HG02943 (cell line): ENCODE measurements around the gene GID8.

Experiments
- ATAC-seq: cut with Tn5 transposase; IDR thresholded peaks from one replicate; pipeline ENCODE4 v1.9.1; 2021; ENCODE audit warnings: mild to moderate bottlenecking, low read depth, moderate library complexity; ENCODE audit not compliant: unreplicated experiment

The GID8 gene

GRCh38 chr20:62967149-62967501, 29.2 kb downstream of the GID8 start:
- no peak for ATAC-seq

DNA sequence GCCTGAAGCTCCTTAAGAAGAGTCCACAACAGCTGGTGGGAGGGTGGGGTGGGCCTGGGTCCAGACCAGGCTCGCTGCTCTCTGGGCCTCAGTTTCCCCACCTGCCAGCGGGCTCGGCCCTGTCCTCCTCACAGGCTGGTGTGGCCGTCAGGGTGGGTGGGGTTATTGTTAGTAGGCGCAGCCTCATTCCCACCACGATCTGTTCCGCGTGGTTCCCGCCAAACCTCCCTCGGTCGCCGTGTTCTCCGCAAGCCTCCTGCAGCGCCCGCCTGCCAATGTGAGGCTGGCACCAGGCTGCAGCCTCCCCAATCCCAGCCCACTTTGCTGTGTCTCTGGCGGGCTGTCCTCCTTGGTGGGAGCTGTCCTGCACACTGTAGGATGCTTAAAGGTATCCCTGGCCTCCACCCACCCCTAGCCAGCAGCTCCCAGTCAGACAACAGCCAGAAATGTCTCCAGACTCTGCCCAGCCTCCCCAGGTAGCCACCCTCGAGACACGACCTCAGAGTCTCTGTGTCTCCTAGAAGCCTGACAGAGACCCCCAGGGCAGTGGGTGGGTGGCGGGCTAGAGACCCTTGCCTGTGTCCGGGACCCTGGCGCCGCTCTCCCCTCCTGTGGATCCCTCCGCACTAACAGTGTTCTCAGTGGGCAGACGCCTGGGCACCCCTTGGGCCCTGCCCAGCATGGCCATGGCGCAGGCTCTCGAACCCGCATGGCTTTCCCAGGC, 29.8 kb downstream of the GID8 start:
- no peak for ATAC-seq

- ATAC-seq = no peak
Measured at GRCh38 chr20:62968378-62969178, 30.6 kb downstream of the GID8 start.

- no peak for ATAC-seq
Measured at GRCh38 chr20:62969179-62969760, 31.3 kb downstream of the GID8 start.

DNA sequence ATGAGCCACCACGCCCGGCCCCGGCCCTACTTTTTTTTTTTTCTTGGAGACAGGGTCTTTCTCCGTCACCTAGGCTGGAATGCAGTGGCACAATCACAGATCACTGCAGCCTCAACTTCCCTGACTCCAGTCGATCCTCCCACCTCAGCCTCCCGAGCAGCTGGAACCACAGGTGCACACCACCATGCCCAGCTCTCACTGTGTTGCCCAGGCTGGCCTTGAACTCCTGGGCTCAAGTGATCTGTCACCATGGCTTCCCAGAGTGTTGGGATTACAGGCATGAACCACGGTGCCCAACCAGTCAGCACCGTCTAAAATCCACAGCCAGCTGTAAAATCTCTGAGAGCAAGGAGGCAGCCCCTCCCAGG, 32.0 kb downstream of the GID8 start:
- ATAC-seq = no peak

DNA sequence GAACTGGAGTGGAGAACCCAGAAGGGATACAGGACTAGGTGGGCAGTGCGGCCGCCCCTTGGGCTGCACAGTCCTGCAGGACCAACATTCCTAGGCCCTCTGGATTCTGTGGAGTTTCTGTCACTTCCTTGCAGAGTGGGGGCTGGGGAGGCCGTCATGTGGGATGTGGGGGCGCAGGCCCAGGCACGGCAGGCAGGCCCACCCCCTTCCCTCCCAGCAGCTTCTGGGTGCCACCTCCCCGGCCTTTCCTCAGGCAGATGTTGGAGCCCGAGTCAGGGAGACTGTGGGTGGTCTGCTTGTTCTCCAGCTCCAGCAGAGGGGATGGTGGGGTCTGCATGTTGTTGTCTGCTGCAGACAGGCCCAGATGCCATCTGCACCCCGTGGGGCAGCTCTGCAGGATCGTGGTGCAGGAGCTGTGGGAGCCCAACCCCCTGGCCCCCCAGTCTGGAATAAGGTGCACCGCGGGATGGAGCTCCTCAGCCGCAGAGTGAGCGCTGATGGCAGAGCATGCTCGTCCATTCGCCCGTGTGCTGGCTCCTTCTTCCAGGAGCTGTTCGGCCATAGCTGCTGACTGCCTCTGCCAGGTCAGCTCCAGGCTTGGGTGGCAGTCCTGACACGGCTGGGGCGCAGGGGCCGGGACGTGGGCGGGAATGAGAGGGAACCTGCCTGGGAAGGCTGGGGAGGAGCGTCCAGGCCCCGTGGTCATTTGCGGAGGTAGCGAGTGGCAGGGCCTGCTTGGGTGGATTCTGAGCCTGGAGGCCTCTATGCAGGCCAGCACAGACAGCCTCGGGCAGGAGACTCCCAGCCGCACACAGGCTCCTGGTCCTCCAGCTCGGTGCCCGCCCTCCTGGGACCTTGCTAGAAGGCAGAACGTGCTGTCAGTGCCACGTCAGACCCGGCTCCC, 32.6 kb downstream of the GID8 start:
- ATAC-seq = no peak

DNA sequence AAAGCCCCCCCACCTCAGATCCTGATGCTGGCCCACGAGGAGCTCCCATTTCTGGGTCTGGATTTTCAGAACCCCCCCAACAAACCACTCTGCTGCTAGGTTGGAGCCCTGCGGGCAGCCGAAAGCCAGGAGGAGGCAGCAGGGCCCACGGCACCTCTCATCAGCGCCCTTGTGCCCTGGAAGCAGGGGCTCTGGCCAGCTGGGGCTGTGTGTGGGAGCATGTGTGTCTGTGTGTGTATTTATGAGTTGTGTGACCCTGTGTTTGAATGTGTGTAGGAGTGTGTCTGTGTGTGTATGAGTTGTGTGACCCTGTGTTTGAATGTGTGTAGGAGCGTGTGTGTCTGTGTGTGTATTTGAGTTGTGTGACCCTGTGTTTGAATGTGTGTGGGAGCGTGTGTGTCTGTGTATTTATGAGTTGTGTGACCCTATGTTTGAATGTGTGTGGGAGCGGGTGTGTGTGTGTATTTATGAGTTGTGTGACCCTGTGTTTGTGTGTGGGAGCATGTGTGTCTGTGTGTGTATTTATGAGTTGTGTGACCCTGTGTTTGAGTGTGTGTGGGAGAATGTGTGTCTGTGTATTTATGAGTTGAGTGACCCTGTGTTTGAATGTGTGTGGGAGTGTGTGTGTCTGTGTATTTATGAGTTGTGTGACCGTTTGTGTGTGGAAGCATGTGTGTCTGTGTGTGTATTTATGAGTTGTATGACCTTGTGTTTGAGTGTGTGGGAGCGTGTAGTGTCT, 33.4 kb downstream of the GID8 start:
- ATAC-seq = no peak

DNA sequence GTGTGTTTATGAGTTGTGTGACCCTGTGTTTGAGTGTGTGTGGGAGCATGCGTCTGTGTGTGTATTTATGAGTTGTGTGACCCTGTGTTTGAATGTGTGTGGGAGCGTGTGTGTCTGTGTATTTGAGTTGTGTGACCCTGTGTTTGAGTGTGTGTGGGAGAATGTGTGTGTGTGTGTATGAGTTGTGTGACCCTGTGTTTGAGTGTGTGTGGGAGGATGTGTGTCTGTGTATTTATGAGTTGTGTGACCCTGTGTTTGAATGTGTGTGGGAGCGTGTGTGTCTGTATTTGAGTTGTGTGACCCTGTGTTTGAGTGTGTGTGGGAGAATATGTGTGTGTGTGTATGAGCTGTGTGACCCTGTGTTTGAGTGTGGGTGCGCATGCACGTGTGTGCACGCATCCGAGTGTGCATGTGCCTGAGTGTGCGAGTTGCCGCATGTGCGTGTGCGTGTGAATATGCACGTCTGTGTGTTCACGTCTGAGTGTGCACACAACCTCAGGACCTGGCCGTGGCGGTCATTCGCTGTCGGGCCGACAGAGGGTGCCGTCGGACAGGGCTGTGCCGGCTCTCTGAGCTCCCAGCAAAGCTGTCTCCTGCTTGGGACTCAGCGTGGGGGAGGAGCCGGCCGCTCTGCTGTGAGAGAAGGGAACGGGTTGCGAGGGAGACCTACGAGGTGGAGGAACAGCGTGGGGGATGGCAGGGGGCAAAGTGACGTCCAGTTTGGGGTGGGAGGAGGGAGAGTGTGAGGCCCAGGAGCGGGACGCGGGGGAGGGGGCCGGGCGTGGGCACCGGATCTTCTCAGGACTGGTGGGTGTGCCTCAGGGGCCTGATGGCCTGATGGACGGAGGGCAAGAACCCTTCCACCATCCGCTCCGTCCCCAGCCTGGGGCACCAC, 34.2 kb downstream of the GID8 start:
- ATAC-seq = no peak

- ATAC-seq = no peak
Measured at GRCh38 chr20:62972845-62973745, 35.1 kb downstream of the GID8 start.

DNA sequence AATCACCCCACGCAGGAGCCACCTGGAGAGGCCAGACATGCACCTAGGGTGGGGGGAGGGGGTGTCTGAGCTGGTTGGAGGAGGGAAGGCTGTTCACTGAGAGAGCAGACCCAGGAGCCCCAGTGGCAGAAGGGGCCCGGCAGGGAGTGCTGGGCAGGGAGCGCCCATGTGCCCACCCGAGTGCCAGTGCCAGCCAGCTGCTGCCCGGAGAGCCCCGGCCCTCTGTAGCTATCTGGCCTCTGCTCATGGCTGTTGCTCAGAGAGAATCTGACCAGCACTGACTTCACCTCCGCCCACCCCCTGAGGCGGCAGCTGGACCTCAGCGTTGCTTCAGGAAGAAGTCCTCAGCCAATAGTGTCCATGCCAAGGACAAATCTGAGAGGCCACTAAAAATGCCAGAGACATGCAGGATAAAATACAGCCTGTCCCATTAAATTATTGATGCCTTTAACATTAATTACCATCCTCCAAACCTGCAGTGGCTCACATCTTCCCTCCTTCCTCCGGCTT, 37.4 kb downstream of the GID8 start:
- ATAC-seq = no peak

- no peak for ATAC-seq
Measured at GRCh38 chr20:62975812-62976508, 38.0 kb downstream of the GID8 start.

GRCh38 chr20:62976886-62977285, 38.9 kb downstream of the GID8 start:
- no peak for ATAC-seq

GRCh38 chr20:62977613-62978560, 39.9 kb downstream of the GID8 start:
- peak; percentile 55 for ATAC-seq

DNA sequence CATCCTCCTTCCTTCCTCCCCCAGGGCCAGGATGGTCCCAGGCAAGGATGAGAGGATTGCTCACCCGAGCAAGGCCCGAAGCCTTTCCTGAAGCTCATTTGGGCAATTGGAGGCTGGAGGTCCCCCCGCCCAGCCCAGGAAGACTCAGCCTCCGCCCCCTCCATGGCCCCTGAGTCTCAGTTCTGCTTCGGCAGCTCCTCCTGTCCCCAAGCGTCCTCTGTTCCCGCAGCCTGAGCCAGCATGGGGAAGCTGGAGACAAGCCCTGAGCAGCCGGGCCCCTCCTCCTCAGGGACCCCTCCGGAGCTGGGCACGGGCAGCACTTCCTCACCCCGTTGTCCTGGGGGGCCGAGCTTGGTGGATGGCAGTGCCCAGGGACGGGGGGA, 40.6 kb downstream of the GID8 start:
- no peak for ATAC-seq

DNA sequence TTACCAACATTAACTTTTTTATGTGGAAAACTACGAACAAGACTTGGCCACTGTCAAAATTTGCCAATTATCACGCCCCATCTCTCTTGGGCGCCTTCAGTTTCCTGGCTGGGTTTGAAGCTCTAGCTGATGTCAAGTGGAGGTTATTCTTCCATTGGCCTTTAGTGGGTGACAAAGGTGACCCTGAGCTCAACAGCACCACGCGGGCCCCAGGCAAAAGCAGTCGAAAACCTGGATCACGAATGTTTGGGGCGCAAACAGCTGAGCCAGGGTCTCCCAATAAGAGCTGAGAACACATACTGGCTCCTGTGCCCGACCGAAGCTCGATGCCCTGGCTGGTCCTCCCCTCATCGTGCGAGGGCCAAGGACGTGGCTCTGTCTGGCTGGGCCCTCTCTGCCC, 41.4 kb downstream of the GID8 start:
- no peak for ATAC-seq

GRCh38 chr20:62979876-62980373, 42.0 kb downstream of the GID8 start:
- no peak for ATAC-seq
